ENCODE results near the gene RNLS. TPM values are rescaled to one million over a fixed set of nuclear protein-coding genes. Genes with fewer than 3 reads are reported as not detected.

Gene RNLS
- total RNA-seq, 1 experiment from 2014 or later: 11.4 TPM

GRCh38 chr10:88442716-88443115, 140.4 kb downstream of the RNLS start:
- no TSS peak for BruUV-seq (replicated peaks)
- DNase-seq (ENCODE audit: low read depth, low spot score) (no peak), ATAC-seq (no peak)
- Histone ChIP-seq H3K9me3 (ENCODE audit: control insufficient read depth, insufficient read depth, low read depth, low read length) (no peaks in the 10 kb centered on the region), H3K36me3 (ENCODE audit: control insufficient read depth, insufficient read depth, low read length) (no peaks in the 10 kb centered on the region), H3K27me3 (ENCODE audit: control insufficient read depth, insufficient read depth, low read length) (no peaks in the 10 kb centered on the region), H3K4me1 (ENCODE audit: control insufficient read depth, insufficient read depth, low read length) (no peaks in the 10 kb centered on the region), H3K4me3 (ENCODE audit: low read depth in 2 of 2, low read length in 2 of 2) (no peak overlapping the region), H3K27ac (ENCODE audit: low read length) (no peak overlapping the region)
- POLR2A ChIA-PET: no interaction called here
- in situ Hi-C loops (cut with HindIII; ENCODE audit: low pct_unique_long_range_greater_than_20kb, low sequenced_read_pairs) (no loop called here), intact Hi-C loops (cut with micrococcal nuclease; ENCODE audit: unreplicated experiment) (no loop called here)
- CTCF ChIA-PET: no interaction called here
- TF ChIP-seq CTCF (IDR thresholded peaks at IDR 0.05): no peak
- no peak for TF ChIP-seq POLR2AphosphoS5 (IDR thresholded peaks at IDR 0.05; ENCODE audit: low read depth, low read length)
- no peak for TF ChIP-seq SIN3A (IDR thresholded peaks at IDR 0.05; ENCODE audit: borderline replicate concordance, insufficient read depth, low read depth, low read length)
- TF ChIP-seq REST (IDR thresholded peaks at IDR 0.05; ENCODE audit: insufficient read depth in 1 of 2, low read depth in 2 of 2, low read length in 1 of 2): no peak
- TF ChIP-seq TCF7L2 (IDR thresholded peaks at IDR 0.05; ENCODE audit: low read depth, low read length): no peak

DNA sequence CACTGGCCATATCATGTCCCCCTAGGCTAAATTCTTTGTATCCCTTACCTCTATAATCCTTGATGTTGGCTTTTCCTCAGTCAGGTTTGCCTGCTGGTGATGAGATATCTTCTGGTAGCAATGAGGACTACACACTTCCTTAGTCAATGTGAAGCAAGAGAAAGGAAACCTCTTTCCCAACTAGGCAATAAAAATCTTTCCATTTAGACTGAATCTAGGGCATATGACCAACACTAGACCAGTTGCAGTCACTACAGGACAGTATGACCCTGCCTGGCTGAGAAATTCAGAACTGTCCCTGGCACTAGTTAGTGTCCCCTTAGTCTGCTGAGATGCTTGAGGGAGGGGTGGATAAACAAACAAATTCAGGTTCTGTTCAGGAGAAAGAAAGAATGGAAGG, 142.6 kb downstream of the RNLS start:
- H3K36me3 ChIP-seq (ENCODE audit: control insufficient read depth, insufficient read depth, low read length): no peaks in the 10 kb centered on the region
- no peak overlapping the region for H3K27ac ChIP-seq (ENCODE audit: low read length)
- H3K9me3 ChIP-seq (ENCODE audit: control insufficient read depth, insufficient read depth, low read depth, low read length): no peaks in the 10 kb centered on the region
- no peaks in the 10 kb centered on the region for H3K4me1 ChIP-seq (ENCODE audit: control insufficient read depth, insufficient read depth, low read length)
- no TSS peak for BruUV-seq (replicated peaks)
- TF ChIP-seq TCF7L2 (IDR thresholded peaks at IDR 0.05; ENCODE audit: low read depth, low read length) (no peak), REST (IDR thresholded peaks at IDR 0.05; ENCODE audit: insufficient read depth in 1 of 2, low read depth in 2 of 2, low read length in 1 of 2) (no peak), POLR2AphosphoS5 (IDR thresholded peaks at IDR 0.05; ENCODE audit: low read depth, low read length) (no peak), SIN3A (IDR thresholded peaks at IDR 0.05; ENCODE audit: borderline replicate concordance, insufficient read depth, low read depth, low read length) (no peak), CTCF (IDR thresholded peaks at IDR 0.05) (no peak)
- no peak overlapping the region for H3K4me3 ChIP-seq (ENCODE audit: low read depth in 2 of 2, low read length in 2 of 2)
- POLR2A ChIA-PET: no interaction called here
- no peak for ATAC-seq
- intact Hi-C loops (cut with micrococcal nuclease; ENCODE audit: unreplicated experiment): no loop called here
- no peaks in the 10 kb centered on the region for H3K27me3 ChIP-seq (ENCODE audit: control insufficient read depth, insufficient read depth, low read length)
- DNase-seq (ENCODE audit: low read depth, low spot score): no peak
- CTCF ChIA-PET: no interaction called here
- in situ Hi-C loops (cut with HindIII; ENCODE audit: low pct_unique_long_range_greater_than_20kb, low sequenced_read_pairs): no loop called here

Measured in Panc1 (cell line).